NCI-H226 (cell line): ENCODE data around the gene ZFR.
"Not testable (repeated sequence)": the region's sequence is repeated elsewhere in the genome, so short reads cannot be mapped to it uniquely, and the experiment has no call there.

Experiments
- DNase-seq: peaks from one replicate; pipeline ENCODE4 v3.0.0-alpha.2; 2015

Gene ZFR

GRCh38 chr5:32315221-32316014 lies 129.1 kb downstream of the ZFR start:
- DNase-seq = no peak

GRCh38 chr5:32314658-32315057 lies 129.9 kb downstream of the ZFR start:
- no peak for DNase-seq

GRCh38 chr5:32314152-32314488 lies 130.4 kb downstream of the ZFR start:
- DNase-seq = not testable (repeated sequence)

GRCh38 chr5:32312595-32313332 lies 131.8 kb downstream of the ZFR start, which contains the start of gene MTMR12:
Gene MTMR12 (minus strand): TSS chr5:32312939. CDS start chr5:32312838, 101 bp downstream.
- peak; percentile 100 for DNase-seq

GRCh38 chr5:32312197-32312594 lies 132.3 kb downstream of the ZFR start:
- peak; percentile 42 for DNase-seq

- no peak for DNase-seq
Measured at GRCh38 chr5:32311404-32312196, 132.9 kb downstream of the ZFR start.

- no peak for DNase-seq
Measured at GRCh38 chr5:32309761-32310160, 134.8 kb downstream of the ZFR start.

- no peak for DNase-seq
Measured at GRCh38 chr5:32308946-32309345, 135.6 kb downstream of the ZFR start.

- DNase-seq = no peak
Measured at GRCh38 chr5:32307769-32308194, 136.8 kb downstream of the ZFR start.

GRCh38 chr5:32304622-32305021 lies 139.9 kb downstream of the ZFR start:
- DNase-seq = no peak
